Measurements from ENCODE around the gene PCNX2.

DNA sequence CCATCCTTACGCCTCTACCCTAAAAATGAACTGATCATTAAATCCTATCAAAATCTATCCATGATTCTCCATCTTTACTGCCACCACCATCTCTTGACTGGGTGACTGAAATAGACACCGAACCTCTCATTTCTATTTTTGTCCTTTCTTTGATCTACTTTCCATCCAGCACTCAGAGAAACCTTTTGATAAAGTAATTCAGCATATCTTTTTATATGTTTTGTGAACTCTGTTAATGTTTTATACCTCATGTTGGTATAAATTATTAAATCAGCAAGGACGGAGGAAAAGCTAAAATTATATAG is 13.0 kb downstream of the PCNX2 start:
- TF ChIP-seq, protein P1, sequence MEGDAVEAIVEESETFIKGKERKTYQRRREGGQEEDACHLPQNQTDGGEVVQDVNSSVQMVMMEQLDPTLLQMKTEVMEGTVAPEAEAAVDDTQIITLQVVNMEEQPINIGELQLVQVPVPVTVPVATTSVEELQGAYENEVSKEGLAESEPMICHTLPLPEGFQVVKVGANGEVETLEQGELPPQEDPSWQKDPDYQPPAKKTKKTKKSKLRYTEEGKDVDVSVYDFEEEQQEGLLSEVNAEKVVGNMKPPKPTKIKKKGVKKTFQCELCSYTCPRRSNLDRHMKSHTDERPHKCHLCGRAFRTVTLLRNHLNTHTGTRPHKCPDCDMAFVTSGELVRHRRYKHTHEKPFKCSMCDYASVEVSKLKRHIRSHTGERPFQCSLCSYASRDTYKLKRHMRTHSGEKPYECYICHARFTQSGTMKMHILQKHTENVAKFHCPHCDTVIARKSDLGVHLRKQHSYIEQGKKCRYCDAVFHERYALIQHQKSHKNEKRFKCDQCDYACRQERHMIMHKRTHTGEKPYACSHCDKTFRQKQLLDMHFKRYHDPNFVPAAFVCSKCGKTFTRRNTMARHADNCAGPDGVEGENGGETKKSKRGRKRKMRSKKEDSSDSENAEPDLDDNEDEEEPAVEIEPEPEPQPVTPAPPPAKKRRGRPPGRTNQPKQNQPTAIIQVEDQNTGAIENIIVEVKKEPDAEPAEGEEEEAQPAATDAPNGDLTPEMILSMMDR (IDR thresholded peaks at IDR 0.05) = no peak
- TF ChIP-seq EZH2 (IDR thresholded peaks at IDR 0.05; ENCODE audit: borderline replicate concordance, insufficient read depth, low read depth, low read length, poor library complexity, severe bottlenecking) = no peak

Measured in B cell (primary cell).